HG03520 (cell line): ENCODE measurements around the gene ZFPL1.
"Not testable (repeated sequence)": the region's sequence is repeated elsewhere in the genome, so short reads cannot be mapped to it uniquely, and the experiment has no call there.

Source experiments
- ATAC-seq: cut with Tn5 transposase; IDR thresholded peaks from one replicate; pipeline ENCODE4 v1.9.1; 2021; ENCODE audit warnings: mild to moderate bottlenecking, moderate library complexity; ENCODE audit not compliant: unreplicated experiment

ZFPL1 gene

DNA sequence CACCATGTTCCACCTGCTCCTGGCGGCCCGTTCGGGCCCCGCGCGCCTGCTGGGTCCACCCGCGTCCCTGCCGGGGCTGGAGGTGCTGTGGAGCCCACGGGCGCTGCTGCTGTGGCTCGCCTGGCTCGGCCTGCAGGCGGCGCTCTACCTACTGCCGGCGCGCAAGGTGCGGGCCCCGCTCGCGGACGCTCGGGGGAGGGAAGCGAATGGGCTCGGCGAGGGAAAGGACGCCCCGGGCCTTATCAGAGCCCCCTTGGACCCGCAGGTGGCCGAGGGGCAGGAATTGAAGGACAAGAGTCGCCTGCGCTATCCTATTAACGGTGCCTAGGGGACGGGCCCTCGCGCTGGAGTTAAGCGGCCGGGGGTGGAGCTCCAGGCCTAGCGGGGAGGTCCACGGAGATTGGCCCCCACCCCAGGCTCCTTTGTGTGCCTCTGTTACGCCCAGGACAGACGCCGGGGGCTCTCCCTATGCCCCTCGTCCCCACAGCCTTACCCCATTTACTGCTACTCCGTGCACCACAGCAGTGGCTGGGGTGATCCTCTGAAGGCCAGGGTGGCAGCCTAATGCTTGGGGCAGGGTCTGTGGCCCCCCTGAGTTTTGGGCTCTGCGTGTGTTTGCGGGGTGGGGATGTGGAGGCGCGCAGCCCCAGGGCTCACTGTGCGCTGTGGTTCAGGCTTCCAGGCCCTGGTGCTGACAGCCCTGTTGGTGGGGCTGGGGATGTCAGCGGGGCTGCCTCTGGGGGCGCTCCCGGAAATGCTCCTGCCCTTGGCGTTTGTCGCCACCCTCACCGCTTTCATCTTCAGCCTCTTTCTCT lies 28.7 kb downstream of the ZFPL1 start:
- no peak for ATAC-seq

DNA sequence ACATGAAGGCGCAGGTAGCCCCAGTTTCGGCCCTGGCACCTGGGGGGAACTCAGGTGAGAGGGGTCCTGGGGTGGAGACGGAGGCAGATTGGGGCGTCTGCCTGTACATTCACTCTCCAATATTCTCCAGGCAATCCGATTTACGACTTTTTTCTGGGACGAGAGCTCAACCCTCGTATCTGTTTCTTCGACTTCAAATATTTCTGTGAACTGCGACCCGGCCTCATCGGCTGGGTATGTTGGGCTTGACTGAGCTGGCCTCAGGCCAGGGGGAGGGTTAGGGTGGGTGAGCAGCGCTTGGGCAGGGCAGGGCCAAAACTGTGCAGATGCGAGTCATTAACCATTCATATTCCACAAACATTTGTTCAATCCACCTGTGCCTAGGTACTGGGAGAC lies 29.3 kb downstream of the ZFPL1 start:
- no peak for ATAC-seq

DNA sequence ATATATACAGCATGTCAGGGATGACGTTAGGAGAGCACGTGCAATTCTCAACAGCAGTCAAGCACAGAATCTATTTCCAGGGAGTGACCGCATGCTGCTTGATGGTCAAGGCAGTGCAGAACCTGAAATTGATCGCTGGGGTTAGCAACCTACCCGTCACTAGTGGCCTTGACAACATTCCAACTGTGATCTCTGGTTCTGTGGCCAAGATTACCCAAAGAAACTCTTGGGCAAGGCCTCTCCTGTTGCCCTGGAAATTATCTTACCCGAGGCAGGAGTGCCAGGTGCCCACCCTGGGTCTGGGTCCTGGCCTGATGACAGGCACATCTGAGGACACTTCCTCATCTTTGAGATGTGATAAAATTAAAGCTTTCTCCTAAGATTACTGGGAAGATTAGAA lies 29.8 kb downstream of the ZFPL1 start:
- no peak for ATAC-seq

DNA sequence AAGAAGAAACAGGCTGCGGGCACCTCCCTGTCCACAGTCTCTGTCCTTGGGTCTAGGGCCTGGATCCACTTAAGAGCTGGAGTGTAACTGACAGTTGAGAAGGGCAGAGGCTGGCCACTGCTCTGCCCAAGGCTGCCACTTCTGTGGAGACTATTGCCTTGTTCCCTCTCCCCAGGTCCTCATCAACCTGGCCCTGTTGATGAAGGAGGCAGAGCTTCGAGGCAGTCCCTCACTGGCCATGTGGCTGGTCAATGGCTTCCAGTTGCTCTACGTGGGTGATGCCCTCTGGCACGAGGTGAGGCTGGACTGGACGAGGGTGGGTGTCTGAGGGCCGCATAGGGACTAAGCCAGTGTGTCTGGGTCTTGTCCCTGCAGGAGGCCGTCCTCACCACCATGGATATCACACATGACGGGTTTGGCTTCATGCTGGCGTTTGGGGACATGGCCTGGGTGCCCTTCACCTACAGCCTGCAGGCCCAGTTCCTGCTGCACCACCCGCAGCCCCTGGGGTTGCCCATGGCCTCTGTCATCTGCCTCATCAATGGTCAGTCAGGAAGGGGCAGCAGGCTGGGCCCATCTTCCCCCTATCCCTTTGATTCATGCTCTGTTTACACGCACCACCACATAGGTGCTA lies 30.6 kb downstream of the ZFPL1 start:
- no peak for ATAC-seq

DNA sequence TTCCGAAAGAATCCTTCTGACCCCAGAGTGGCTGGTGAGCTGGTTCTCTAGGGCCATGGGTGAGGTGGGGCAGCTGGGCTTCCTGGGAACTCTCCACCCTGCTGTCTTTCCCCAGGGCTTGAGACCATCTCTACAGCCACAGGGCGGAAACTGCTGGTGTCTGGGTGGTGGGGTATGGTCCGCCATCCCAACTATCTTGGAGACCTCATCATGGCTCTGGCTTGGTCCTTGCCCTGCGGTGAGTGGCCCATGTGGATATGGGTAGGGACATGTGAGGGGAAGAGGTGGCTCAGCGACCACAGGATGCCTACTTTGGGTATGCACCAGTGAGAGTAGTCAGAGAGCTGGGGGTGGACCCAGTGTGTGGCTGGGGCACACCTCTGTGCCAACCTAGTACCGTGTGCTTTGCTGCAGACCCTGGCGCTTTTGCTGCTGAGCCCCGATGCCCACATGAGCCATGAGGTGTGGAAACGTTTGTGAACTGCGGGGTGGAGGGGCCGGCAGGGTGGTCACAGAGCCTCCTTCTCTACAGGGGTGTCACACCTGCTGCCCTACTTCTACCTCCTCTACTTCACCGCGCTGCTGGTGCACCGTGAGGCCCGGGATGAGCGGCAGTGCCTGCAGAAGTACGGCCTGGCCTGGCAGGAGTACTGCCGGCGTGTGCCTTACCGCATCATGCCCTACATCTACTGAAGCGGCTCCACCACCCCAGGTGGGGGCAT lies 31.5 kb downstream of the ZFPL1 start:
- ATAC-seq, result no peak

DNA sequence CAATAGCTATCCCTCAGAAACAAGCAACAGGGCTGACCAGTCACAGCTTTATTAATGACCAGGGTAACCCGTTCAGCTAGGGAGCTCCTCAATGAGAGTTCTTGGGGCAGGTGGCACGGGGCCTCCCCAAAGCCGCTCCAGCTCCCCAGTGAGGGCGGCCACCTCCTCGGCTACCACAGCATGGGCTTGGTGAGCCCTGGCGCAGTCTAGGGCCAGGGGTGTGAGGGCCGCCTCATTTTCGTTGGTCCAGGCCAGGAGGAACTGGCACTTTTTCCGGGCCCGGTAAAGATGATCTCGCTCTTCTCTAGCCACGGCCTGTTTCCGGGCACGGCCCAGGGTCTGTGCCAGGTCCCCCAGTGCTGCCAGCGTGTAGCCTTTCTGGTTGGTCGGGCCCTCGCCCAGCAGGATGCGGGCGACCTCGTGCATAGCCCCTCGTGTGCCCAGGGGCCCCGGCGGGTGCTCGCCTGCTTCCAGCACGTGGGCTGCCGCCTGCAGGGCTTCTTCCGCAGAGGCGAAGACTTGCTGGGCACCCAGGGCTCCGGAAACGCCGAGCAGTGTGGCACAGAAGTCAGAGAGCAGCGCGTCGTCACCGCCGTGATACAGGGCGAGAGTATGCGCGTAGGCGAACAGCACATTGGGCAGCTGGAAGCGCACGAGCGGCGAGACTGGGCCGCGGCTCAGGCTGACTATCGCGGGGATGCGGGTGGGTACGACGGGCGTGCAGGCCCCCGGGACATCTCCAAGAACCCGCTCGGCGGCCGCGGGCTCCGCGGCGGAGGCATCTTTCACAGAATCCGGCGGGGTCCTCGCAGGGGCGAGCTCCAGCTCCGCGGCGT lies 32.6 kb downstream of the ZFPL1 start:
- ATAC-seq, result no peak

DNA sequence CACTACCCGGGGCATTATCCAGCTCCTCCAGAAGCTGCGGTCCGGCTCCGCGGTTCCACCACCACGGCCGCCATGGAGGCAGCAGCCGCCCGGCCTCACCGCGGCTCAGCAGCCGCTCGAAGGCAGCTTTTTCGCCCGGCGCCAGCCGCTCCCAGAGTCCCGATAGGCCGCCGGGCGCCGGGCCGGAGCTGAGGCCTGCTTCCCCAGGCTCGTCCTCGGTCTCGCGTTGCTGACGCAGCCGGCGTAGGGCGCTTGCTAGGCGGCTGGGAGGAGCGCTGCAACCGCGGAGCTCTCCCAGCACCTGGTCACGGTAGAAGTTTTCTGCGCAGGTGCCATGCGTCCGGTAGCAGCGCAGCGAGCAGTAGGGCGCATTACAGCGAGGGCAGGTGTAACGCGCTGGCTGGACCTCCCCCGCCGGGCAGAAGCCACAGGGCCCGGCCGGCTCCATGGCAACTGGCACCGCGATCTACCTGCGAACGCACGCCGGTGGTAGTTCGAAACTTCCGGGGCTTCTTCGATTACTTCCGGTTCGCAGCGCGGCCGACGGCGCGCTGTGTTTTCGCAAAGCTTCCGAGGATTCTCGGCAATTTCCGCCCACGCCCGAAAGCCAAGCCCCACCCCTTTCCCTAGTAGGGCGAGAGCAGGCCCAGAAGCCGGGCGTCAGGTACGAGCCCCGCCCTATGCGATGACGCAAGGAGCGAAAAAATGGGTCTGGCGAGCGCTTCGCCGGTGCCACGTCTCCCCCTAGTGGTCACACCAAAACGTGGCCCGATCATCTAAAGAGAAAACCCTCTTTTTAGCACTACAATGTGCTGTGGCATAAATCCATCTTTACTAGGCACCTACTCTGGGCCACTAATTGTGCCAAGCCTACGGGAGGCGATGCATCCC lies 33.4 kb downstream of the ZFPL1 start, which contains the start of gene ZNHIT2:
Gene ZNHIT2, minus strand, starts transcription at position 496 of the 891 bp plus-strand sequence. Its CDS starts 48 bp downstream, at position 448.
- ATAC-seq, result peak; percentile 49

DNA sequence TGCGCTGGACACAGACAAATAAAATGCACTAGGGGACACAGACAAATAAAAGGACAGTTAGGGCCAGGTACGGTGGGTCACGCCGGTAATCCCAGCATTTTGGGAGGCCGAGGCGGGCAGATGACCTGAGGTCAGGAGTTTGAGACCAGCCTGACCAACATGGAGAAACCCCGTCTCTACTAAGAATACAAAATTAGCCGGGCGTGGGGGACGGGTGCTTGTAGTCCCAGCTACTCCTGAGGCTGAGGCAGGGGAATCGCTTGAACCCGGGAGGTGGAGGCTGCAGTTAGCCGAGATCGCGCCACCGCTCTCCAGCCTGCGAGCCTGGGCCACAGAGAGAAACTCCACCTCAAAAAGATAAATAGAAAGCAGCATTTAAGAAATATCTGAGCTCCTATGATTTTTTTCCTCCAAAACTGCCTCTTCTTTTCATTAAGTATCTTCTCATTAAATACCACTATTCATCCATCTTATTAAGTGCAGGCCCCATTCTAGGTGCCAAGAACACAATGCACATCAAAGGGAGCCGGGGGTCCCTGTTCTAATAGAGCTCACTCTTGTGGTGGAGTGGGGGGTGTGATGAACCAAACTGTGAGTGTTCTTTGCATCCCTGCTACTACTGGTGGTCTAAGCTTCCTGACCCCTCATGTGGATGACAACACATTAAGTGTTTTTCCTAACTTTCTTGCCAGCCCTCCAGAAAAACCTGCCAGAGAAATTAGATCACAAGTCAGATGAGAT lies 34.2 kb downstream of the ZFPL1 start:
- no peak for ATAC-seq

DNA sequence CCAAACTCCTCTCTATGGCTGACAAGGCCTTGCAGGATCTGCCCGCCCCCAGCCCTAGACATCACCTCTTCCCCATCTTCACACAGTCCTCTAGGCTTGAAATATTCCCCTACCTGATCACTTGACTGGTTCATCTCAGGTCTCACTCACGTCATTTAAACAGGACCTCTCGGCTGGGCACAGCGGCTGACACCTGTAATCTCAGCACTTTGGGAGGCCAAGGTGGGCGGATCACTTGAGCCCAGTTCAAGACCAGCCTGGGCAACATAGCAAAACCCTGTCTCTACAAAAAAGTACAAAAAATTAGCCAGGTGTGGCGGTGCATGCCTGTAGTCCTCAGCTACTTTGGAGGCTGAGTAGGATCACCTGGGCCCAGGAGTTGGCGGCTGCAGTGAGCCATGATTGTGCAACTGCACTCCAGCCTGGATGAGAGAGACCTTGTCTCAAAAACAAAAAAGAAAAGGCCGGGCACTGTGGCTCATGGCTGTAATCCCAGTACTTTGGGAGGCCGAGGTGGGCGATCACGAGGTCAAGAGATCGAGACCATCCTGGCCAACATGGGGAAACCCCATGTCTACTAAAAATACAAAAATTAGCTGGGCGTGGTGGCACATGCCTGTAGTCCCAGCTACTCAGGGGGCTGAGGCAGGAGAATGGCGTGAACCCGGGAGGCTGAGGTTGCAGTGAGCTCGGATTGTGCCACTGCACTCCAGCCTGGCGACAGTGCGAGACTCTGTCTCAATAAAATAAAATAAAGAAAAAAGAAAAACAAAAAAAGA lies 35.1 kb downstream of the ZFPL1 start:
- ATAC-seq, result not testable (repeated sequence)

DNA sequence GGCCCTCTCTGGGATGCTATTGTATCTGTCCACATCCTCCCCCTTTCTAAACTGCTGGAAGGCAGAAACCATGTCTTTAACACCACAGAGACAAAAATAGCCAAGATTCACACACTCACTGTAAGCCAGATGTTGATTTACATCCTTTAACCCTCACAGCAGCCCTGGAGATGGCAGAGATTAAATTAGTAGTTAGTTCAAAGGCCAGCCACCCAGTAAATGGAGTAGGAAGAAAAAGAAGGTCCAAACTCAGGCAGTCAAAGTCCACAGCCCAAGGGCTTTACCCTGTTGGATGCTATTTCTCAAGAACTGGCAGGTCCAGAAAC lies 35.6 kb downstream of the ZFPL1 start:
- no peak for ATAC-seq

DNA sequence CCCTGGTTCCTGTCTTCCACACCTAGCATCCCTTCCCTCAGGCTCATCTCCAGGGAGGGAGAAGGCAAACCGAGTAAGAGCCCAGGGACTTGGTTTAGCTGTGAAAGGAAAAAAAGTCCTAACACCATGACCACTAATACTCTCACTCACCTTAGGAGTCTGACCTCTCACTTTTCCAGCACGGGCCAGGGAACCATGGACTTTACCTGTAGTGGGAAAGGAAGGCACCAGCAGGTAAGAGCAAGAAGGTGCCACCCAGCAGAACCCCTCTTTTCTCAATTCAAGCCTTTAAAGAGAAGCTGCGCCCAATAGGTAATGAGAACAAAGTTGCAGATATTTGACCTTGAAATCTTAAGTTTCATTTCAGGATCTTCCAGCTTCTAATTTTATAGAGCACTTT lies 36.8 kb downstream of the ZFPL1 start:
- no peak for ATAC-seq

DNA sequence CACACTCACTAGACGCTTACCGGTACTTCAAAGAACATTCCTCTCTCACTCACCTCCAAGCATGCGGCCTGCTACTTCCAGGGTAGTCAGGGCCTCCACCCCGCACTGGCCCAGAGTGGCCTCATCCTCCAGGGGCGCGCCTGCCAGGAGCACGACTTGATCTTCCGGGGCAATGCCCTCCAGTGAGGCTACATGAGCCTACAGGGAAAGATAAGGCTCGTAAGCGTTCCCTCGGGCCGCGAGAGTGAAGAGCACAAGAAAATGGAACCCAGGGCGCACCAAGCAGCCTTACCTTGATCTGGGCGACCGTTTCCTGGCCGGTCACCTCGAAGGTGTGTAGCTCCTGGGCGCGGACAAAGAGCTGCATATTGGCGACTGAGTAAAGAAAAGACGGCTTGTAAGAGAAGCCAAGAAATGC lies 37.4 kb downstream of the ZFPL1 start:
- no peak for ATAC-seq

DNA sequence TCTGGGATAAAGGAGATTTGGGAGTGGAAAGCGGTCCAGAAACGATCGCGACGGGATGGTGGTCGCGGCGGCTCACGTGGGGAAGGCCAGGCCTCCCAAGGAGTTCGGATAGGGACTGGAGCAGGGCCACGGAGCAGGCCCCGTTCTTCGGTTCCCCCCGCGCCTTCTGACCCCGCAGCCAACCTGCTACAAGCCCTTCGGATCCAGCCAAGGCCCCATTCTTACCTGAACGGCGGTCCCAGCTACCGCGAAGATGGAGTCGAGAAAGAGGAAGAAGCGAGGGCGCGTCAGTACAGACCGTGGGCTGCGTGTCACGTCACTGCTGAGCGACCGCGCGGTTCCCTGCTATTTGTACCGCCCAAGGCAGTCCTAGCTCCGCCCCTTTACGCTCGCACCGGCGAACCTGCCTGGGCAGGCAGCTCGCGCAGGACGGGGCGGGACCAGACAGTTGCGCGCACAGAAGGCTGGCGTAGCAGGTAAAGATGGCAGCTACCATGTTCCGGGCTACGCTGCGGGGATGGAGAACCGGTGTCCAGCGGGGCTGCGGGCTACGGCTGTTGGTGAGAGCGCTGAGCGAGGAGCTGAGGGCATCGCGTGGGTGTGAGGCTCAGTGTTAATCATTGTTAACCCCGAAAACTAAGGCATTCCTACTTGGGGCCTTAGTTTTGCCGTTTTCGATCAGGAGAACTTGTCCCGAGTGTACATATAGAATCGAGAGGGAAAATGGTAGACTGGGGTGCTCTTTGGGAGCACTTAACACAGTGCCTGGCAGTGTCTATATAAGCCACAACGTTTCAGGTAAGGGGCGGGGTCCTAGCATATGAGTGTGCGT lies 38.1 kb downstream of the ZFPL1 start, which contains the start of the genes FAU and MRPL49:
Gene FAU, minus strand, starts transcription at position 270 of the 832 bp plus-strand sequence. CDS start 321 bp downstream, outside the sequence.
Gene MRPL49, plus strand, starts transcription at position 457 of the 832 bp plus-strand sequence. Its CDS starts 26 bp downstream, at position 483.
- peak; percentile 64 for ATAC-seq

DNA sequence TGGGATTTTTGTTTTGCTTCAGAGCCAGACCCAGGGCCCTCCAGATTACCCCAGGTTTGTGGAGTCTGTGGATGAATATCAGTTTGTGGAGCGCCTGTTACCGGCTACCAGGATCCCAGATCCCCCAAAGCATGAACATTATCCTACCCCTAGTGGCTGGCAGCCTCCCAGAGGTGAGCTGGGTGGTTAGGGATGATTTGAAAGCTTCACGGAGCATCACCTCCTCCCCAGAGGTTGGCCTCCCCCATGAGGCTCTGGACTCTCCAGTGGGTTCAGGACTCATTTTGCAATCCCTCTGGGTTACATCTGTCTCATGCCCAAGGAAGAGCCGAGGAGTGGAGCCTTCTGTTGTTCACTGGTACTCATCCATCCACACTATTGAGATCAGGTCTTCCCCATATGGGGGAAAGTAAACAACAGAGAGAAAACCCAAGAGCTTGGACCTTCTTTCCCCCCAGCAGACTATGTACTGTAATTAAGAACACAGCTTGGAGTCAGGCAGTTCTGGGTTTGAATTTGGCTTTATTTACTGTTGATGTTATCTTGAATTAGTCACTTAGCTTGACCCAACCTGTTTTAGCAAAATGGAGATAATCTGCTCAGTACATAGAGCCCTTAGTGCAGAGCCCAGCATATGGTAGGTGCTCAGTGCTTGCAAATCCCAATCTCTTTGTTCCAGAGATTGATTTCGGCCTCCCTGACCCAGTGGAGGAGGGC lies 40.6 kb downstream of the ZFPL1 start:
- no peak for ATAC-seq

DNA sequence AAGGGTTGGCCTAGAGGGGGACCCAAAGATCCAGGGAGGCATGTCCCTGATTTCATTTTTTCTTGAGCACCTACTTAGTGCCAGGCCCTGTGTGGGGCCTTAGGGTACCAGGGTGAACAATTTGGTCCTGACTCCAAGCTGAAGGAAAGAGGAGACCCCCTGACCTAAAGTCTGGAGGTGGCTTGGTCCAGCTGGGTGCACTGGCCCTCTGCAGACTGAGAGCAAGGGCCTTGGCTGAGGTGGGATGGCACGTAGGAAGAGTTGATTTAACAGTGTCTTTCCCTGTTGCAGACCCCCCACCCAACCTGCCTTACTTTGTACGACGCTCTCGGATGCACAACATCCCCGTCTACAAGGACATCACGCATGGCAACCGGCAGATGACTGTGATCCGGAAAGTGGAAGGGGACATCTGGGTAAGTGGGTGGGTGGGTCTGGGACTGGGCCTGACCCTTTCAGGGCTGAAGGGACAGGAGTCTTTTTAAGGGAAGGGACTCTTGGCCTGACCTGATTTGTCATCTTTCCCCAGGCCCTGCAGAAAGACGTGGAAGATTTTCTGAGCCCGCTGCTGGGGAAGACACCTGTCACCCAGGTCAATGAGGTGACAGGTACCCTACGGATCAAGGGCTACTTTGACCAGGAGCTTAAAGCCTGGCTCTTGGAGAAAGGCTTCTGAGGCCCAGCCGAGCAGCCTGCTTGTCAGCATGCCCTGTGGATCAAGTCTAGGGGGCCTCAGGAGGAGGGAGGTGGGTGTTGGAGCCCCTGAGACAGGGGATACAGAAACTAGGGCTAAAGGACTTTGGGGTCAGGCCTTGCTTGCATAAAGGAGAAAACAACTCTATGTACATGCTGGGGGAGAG lies 41.4 kb downstream of the ZFPL1 start:
- no peak for ATAC-seq
